KBM-7 (cell line): ENCODE results near the gene GPR151.

Source experiments
- DNase-seq: peaks from one replicate; pipeline ENCODE4 v3.0.0-alpha.2; 2015
- in situ Hi-C: fragments of 300-500 bp; cut with MboI; formaldehyde crosslinking; loops from 2 replicates; pipeline ENCODE4 v1.14.3; 2020; ENCODE audit warnings: low sequenced_read_pairs, low pct_unique_long_range_greater_than_20kb, mixed read lengths

The GPR151 gene

DNA sequence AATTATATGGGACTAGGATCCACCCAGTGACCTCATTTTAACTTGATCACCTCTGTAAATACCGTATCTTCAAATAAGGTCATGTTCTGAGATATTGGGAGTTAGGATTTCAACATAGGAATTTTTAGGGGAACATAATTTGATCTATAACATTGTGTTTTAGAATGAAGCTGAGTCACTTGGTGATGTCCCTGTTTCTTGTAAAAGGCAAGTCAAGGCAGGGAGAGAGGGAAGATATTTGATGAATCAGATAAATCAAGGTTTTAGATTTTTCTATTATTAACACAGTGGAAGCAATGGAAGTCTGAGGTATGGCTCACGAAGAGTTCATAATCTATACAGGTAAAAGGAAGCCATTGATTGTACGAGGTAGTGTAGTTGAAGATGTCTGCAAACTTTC is 11.8 kb upstream of the GPR151 start:
- in situ Hi-C loops = loop anchor here (25.0 kb wide), 1 partner anchor 660 kb away; no protein-coding TSS in a partner anchor
- no peak for DNase-seq

- no peak for DNase-seq
- in situ Hi-C loops = no loop called here
Observed at GRCh38 chr5:146523698-146524097, 7.7 kb upstream of the GPR151 start.

- no peak for DNase-seq
- in situ Hi-C loops = no loop called here
Observed at GRCh38 chr5:146521403-146522106, 5.6 kb upstream of the GPR151 start.

DNA sequence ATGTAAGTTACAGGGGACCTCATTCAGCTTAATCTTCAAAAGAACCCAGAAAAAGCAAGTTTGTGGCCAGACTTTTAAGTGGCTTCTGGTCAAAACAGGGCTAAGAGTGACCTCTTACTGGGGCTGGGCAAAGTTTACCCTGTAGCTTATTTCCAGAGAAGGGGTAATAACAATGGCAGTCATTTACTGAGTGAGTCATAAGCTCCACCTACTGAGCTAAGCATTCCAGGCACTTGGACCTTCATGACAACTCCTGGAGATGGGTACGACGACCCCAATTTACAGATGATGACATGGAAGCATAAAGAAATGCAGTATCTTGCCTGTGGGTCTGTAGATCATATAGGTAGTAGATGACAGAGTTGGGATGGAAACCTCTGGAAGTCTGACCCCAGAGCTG is 4.7 kb upstream of the GPR151 start:
- in situ Hi-C loops = no loop called here
- no peak for DNase-seq

GRCh38 chr5:146519554-146519953 is 3.6 kb upstream of the GPR151 start:
- DNase-seq = no peak
- in situ Hi-C loops = no loop called here

- in situ Hi-C loops = no loop called here
- peak; percentile 9 for DNase-seq
Observed at GRCh38 chr5:146515473-146516150, 378 bp downstream of the GPR151 start.

- DNase-seq = no peak
- in situ Hi-C loops = no loop called here
Observed at GRCh38 chr5:146514575-146514974, 1.4 kb downstream of the GPR151 start.

- in situ Hi-C loops = no loop called here
- no peak for DNase-seq
Observed at GRCh38 chr5:146513462-146513861, 2.5 kb downstream of the GPR151 start.

GRCh38 chr5:146510559-146511125 is 5.3 kb downstream of the GPR151 start:
- in situ Hi-C loops = no loop called here
- DNase-seq = no peak

- DNase-seq = no peak
- in situ Hi-C loops = no loop called here
Observed at GRCh38 chr5:146507428-146507827, 8.6 kb downstream of the GPR151 start.

DNA sequence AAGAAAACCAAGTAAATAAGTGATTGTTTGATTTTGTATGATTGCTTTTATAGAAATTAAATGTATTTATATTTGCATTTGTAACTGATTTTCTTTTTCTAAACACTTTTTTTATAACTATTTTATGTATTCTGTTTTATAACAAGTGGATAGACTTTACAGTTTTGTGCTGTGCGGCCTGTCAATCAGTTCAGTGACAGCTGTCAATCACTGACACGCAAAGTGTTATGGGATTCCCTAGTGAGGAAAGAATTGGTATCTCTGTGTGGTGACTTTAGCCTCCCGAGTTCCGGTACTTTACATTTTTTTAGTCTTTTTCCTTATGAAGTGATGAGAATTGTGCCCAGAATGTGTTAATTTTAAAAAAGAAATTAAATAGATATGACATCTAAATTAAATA is 16.3 kb downstream of the GPR151 start:
- in situ Hi-C loops = no loop called here
- DNase-seq = no peak

GRCh38 chr5:146494656-146495055 is 21.3 kb downstream of the GPR151 start:
- no peak for DNase-seq
- in situ Hi-C loops = no loop called here

GRCh38 chr5:146490089-146490843 is 25.7 kb downstream of the GPR151 start:
- in situ Hi-C loops = no loop called here
- DNase-seq = no peak

DNA sequence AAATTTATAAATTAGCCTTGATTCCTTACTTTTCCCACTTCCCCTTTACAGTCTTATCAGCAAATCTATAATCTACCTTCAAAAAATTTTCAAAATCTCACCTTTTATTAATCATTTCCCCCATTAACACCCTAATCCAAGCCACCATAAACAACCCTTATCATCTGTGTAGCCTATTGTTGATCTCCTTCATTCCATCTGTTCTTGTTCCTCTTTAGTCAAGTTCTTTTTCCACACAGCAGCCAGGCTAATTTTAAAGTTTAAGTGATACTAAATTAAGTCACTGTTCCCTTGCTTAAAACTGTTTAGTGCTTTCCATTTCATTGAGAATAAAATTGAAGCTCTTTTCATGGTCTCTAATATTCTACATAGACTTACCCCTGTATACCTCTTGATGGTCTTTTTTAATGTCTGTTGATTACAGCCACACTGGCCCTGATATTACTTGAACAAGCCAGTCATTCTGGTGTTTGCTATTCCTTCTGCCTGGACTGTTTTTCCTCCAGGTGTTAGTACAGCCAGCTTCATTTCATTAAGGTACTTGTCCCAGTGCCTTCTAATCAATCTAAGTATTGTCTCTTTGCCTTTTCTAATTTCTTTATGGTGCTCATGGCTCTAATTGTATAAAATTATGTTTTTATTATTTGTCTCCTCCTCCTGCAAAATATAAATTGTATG is 31.1 kb downstream of the GPR151 start:
- no peak for DNase-seq
- in situ Hi-C loops = no loop called here

DNA sequence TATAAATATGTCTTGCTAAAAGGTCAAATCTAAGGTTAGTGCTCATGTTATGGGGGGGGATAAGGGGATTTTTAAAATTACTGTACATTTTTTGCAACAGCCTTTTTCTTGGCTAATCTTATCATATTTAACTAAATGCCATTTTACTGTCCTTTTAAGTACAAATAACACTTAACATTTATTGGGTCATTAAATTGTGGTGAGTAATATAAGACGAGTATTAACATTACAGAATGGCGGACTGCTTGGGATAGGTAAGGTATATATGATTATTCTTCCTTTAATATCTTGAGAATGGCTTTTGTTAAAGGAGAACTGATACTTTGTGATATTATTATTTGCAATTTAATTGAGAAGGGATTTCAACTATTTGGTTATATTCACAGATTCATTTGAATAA is 33.2 kb downstream of the GPR151 start:
- in situ Hi-C loops = no loop called here
- DNase-seq = no peak

GRCh38 chr5:146475906-146476305 is 40.1 kb downstream of the GPR151 start:
- no peak for DNase-seq
- in situ Hi-C loops = no loop called here

- in situ Hi-C loops = no loop called here
- no peak for DNase-seq
Observed at GRCh38 chr5:146475190-146475780, 40.7 kb downstream of the GPR151 start.

DNA sequence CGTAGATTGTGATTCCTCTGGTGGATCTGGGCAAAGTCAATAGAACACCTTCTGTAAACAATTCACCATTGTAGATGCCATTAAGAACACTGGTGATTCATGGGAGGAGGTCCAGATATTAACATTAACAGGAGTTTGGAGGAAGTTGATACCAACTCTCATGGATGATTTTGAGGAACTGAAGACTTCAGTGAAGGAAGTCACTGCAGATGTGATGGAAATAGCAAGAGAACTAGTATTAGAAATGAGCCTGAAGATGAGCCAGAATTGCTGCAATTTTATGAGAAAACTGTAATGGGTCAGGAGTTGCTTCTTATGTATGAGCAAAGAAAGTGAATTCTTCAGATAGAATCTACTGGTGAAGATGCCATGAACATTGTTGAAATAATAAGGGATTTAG is 41.9 kb downstream of the GPR151 start:
- peak; percentile 28 for DNase-seq
- in situ Hi-C loops = no loop called here

DNA sequence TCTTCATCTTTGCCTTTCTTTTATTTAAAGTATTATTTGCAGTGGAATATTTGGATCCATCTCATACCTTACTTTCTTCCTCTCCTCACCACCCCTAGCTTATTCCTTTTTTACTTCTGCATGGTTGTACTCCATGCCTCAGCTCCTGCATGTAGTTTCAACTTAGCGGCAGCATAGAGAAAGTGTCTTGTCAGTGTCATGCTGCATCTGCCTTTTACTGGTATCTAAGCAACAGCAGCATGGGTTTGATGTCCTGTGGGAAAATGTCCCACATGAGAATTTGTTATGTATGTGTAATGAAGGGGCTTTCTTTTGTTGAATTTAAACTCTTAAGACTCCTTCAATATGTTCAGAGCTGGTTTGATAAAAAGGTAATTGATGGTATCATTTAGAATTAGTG is 48.2 kb downstream of the GPR151 start:
- in situ Hi-C loops = no loop called here
- no peak for DNase-seq
